ENCODE measurements around the gene GNB3.

The GNB3 gene

DNA sequence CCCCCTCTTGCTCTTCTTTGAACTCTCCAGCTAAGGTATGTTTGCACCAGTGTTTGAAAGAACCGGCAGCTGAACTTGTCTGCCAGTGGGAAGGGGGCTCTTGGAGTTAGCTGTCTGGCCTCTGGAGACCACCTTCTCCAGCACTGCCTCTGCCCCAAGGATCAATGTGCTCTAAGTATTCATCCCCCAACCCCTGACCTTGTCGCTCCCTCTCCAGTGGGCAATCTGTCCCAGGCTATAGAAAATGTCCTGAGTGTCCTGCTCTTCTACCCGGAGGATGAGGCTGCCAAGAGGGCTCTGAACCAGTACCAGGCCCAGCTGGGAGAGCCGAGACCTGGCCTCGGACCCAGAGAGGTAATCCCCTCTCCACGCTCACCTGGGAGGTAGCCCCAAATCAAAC lies 9.7 kb upstream of the GNB3 start:
- H3K9me2 ChIP-seq (replicated peaks; ENCODE audit: insufficient read depth, low read length), result no peaks in the 10 kb centered on the region
- H3K79me2 ChIP-seq (ENCODE audit: low read length), result no peaks in the 10 kb centered on the region
- H3F3A ChIP-seq (ENCODE audit: insufficient read depth, low read length), result no peaks in the 10 kb centered on the region
- no peak for DNase-seq
- H3K9me3 ChIP-seq (replicated peaks; ENCODE audit: insufficient read depth, low read length), result no peaks in the 10 kb centered on the region
- H3K4me1 ChIP-seq (ENCODE audit: low read length), result peaks cover 4% of the 10 kb centered on the region; the same call in 1 of the 2 replicates
- no peak overlapping the region for H3K27ac ChIP-seq (ENCODE audit: low read length)
- TF ChIP-seq EZH2phosphoT487 (IDR thresholded peaks at IDR 0.05; ENCODE audit: low read length), result no peak
- no peak for TF ChIP-seq EZH2 (optimal IDR thresholded peaks at IDR 0.05; ENCODE audit: low read depth, low read length)
- TF ChIP-seq, protein P1, sequence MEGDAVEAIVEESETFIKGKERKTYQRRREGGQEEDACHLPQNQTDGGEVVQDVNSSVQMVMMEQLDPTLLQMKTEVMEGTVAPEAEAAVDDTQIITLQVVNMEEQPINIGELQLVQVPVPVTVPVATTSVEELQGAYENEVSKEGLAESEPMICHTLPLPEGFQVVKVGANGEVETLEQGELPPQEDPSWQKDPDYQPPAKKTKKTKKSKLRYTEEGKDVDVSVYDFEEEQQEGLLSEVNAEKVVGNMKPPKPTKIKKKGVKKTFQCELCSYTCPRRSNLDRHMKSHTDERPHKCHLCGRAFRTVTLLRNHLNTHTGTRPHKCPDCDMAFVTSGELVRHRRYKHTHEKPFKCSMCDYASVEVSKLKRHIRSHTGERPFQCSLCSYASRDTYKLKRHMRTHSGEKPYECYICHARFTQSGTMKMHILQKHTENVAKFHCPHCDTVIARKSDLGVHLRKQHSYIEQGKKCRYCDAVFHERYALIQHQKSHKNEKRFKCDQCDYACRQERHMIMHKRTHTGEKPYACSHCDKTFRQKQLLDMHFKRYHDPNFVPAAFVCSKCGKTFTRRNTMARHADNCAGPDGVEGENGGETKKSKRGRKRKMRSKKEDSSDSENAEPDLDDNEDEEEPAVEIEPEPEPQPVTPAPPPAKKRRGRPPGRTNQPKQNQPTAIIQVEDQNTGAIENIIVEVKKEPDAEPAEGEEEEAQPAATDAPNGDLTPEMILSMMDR (IDR thresholded peaks at IDR 0.05; ENCODE audit: low read length), result no peak
- H3K4me2 ChIP-seq (ENCODE audit: low read depth, low read length), result no peak overlapping the region
- H3K4me3 ChIP-seq (ENCODE audit: low read length), result no peak overlapping the region
- no peak overlapping the region for H3K9ac ChIP-seq (ENCODE audit: low read length)
- H2AFZ ChIP-seq (ENCODE audit: low read length), result no peak overlapping the region
- H4K20me1 ChIP-seq (ENCODE audit: insufficient read depth, low read length), result no peaks in the 10 kb centered on the region
- peaks cover 73% of the 10 kb centered on the region for H3K27me3 ChIP-seq (replicated peaks; ENCODE audit: insufficient read depth, low read length)
- no peaks in the 10 kb centered on the region for H3K36me3 ChIP-seq (replicated peaks; ENCODE audit: insufficient read depth, low read length)

DNA sequence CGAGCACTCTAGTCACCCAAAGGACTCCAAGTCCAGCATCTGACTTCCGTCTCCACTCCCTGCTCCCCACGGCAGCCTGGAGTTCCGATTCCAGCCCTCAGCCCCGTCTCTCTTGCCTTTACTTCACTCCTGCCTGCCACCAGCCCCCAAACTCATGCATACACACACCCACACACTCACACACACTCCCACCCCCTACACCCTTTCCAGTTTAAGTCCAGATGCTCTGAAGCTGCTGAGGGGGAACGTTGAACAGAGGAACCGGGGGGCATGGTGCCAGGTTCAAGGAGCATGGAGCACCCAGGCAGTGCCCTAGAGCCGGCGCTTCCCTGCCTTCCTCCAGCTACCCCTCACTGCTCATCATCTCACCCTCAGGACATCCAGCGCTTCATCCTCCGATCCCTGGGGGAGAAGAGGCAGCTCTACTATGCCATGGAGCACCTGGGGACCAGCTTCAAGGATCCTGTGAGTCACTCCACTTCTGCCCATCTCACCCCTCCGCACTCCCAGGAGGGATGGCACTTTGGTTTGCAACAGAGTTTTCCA lies 9.2 kb upstream of the GNB3 start:
- DNase-seq, result no peak
- Histone ChIP-seq H4K20me1 (ENCODE audit: insufficient read depth, low read length) (no peaks in the 10 kb centered on the region), H3K4me1 (ENCODE audit: low read length) (peaks cover 4% of the 10 kb centered on the region; the same call in 1 of the 2 replicates), H2AFZ (ENCODE audit: low read length) (no peak overlapping the region), H3K4me3 (ENCODE audit: low read length) (no peak overlapping the region), H3K27ac (ENCODE audit: low read length) (no peak overlapping the region), H3K79me2 (ENCODE audit: low read length) (no peaks in the 10 kb centered on the region), H3K9me2 (replicated peaks; ENCODE audit: insufficient read depth, low read length) (no peaks in the 10 kb centered on the region), H3K9ac (ENCODE audit: low read length) (no peak overlapping the region), H3F3A (ENCODE audit: insufficient read depth, low read length) (no peaks in the 10 kb centered on the region), H3K27me3 (replicated peaks; ENCODE audit: insufficient read depth, low read length) (peaks cover 68% of the 10 kb centered on the region), H3K36me3 (replicated peaks; ENCODE audit: insufficient read depth, low read length) (no peaks in the 10 kb centered on the region), H3K9me3 (replicated peaks; ENCODE audit: insufficient read depth, low read length) (no peaks in the 10 kb centered on the region), H3K4me2 (ENCODE audit: low read depth, low read length) (no peak overlapping the region)
- TF ChIP-seq, protein P1 (IDR thresholded peaks at IDR 0.05; ENCODE audit: low read length), result no peak
- TF ChIP-seq EZH2 (optimal IDR thresholded peaks at IDR 0.05; ENCODE audit: low read depth, low read length) (no peak), EZH2phosphoT487 (IDR thresholded peaks at IDR 0.05; ENCODE audit: low read length) (no peak)

DNA sequence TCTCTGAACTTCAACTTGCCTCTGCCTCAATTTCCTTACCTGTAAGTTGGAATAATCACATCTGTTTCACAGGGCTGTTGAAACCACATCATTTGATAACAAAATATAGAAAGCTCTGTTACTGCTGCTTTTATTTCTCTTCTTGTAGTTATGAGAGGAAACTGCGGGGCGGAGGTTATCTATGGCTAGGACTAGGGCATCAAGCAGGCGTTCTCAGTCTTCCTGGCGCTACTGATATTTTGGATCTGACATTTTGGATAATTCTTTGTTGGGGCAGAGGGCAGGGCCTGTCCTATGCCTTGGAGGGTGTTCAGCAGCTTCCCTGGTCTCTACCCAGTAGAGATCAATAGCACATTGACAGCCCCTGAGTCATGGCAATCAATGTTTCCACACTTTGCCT lies 8.6 kb upstream of the GNB3 start:
- no peak for DNase-seq
- Histone ChIP-seq H3K27ac (ENCODE audit: low read length) (no peak overlapping the region), H3K9ac (ENCODE audit: low read length) (no peak overlapping the region)

More for the DNA sequence above, 8.6 kb upstream of the GNB3 start:
- Histone ChIP-seq H3F3A (ENCODE audit: insufficient read depth, low read length) (no peaks in the 10 kb centered on the region), H3K36me3 (replicated peaks; ENCODE audit: insufficient read depth, low read length) (no peaks in the 10 kb centered on the region), H3K9me3 (replicated peaks; ENCODE audit: insufficient read depth, low read length) (no peaks in the 10 kb centered on the region), H3K27me3 (replicated peaks; ENCODE audit: insufficient read depth, low read length) (peaks cover 62% of the 10 kb centered on the region), H3K79me2 (ENCODE audit: low read length) (no peaks in the 10 kb centered on the region), H3K4me2 (ENCODE audit: low read depth, low read length) (no peak overlapping the region), H4K20me1 (ENCODE audit: insufficient read depth, low read length) (no peaks in the 10 kb centered on the region), H3K9me2 (replicated peaks; ENCODE audit: insufficient read depth, low read length) (no peaks in the 10 kb centered on the region), H3K4me3 (ENCODE audit: low read length) (no peak overlapping the region), H2AFZ (ENCODE audit: low read length) (no peak overlapping the region), H3K4me1 (ENCODE audit: low read length) (peaks cover 4% of the 10 kb centered on the region; the same call in 1 of the 2 replicates)
- TF ChIP-seq EZH2phosphoT487 (IDR thresholded peaks at IDR 0.05; ENCODE audit: low read length) (no peak), EZH2 (optimal IDR thresholded peaks at IDR 0.05; ENCODE audit: low read depth, low read length) (no peak)
- TF ChIP-seq, protein P1 (IDR thresholded peaks at IDR 0.05; ENCODE audit: low read length), result no peak
